ENCODE data around the gene PERM1. TPM values are rescaled to one million over a fixed set of nuclear protein-coding genes. Genes with fewer than 3 reads are reported as not detected.
"Not testable (repeated sequence)": the region's sequence is repeated elsewhere in the genome, so short reads cannot be mapped to it uniquely, and the experiment has no call there.

PERM1 gene
- total RNA-seq, result not detected

GRCh38 chr1:981955-982558 lies at the start of gene PERM1:
TSS of gene PERM1 (minus strand) at chr1:982093. CDS start at chr1:981029, 1,064 bp downstream.
- no peak for FAIRE-seq
- DNase-seq (ENCODE audit: low spot score in 2 of 2), result no peak

- not testable (repeated sequence) for FAIRE-seq; DNase-seq (ENCODE audit: low spot score in 2 of 2)
Measured at GRCh38 chr1:1030867-1031658, 49.2 kb upstream of the PERM1 start.

GRCh38 chr1:1027791-1028190 lies 45.9 kb upstream of the PERM1 start:
- FAIRE-seq, result no peak

GRCh38 chr1:1026599-1027413 lies 44.9 kb upstream of the PERM1 start:
- DNase-seq (ENCODE audit: low spot score in 2 of 2) (no peak), FAIRE-seq (no peak)

More at GRCh38 chr1:1027791-1028190, 45.9 kb upstream of the PERM1 start:
- DNase-seq (ENCODE audit: low spot score in 2 of 2), result no peak

GRCh38 chr1:1025730-1026129 lies 43.8 kb upstream of the PERM1 start:
- no peak for DNase-seq (ENCODE audit: low spot score in 2 of 2)
- no peak for FAIRE-seq

GRCh38 chr1:1024771-1025699 lies 43.1 kb upstream of the PERM1 start:
- DNase-seq (ENCODE audit: low spot score in 2 of 2) (no peak), FAIRE-seq (no peak)

- DNase-seq (ENCODE audit: low spot score in 2 of 2), result no peak
- no peak for FAIRE-seq
Measured at GRCh38 chr1:1024149-1024770, 42.4 kb upstream of the PERM1 start.

- FAIRE-seq (no peak), DNase-seq (ENCODE audit: low spot score in 2 of 2) (no peak)
Measured at GRCh38 chr1:1023700-1024099, 41.8 kb upstream of the PERM1 start.

GRCh38 chr1:1022302-1023009 lies 40.6 kb upstream of the PERM1 start:
- FAIRE-seq, result no peak
- no peak for DNase-seq (ENCODE audit: low spot score in 2 of 2)

- no peak for DNase-seq (ENCODE audit: low spot score in 2 of 2)
- FAIRE-seq, result no peak
Measured at GRCh38 chr1:1021920-1022259, 40.0 kb upstream of the PERM1 start.

GRCh38 chr1:1021010-1021919 lies 39.4 kb upstream of the PERM1 start:
- peak in 1 of 2 donors; percentile 65 for DNase-seq (ENCODE audit: low spot score in 2 of 2)
- no peak for FAIRE-seq

GRCh38 chr1:1020415-1021009 lies 38.6 kb upstream of the PERM1 start:
- DNase-seq (ENCODE audit: low spot score in 2 of 2) (no peak), FAIRE-seq (no peak)

- DNase-seq (ENCODE audit: low spot score in 2 of 2) (peak; percentile 85 to 90), FAIRE-seq (no peak)
Measured at GRCh38 chr1:1020000-1020404, 38.1 kb upstream of the PERM1 start, which contains the start of gene AGRN. TSS of gene AGRN (plus strand) at chr1:1020120. CDS start at chr1:1020173, 53 bp downstream.

- FAIRE-seq (no peak), DNase-seq (ENCODE audit: low spot score in 2 of 2) (peak; percentile 96)
Measured at GRCh38 chr1:1019122-1019999, 37.5 kb upstream of the PERM1 start.

- DNase-seq (ENCODE audit: low spot score in 2 of 2); FAIRE-seq: not testable (repeated sequence)
Measured at GRCh38 chr1:1018321-1018685, 36.4 kb upstream of the PERM1 start.
